SK-N-SH treated with all-trans-retinoic acid at 6 μM for 48 hours (cell line): ENCODE results near the gene NCOA4.

Source experiments
- ATAC-seq: fragments of 200-7000 bp; cut with Tn5 transposase; 3 replicates; pipeline ENCODE4 v1.9.1; 2020; ENCODE audit warnings: mild to moderate bottlenecking, moderate library complexity
- ARNTL ChIP-seq: fragments of 450-650 bp; formaldehyde crosslinking; IDR thresholded peaks from 2 replicates; pipeline ENCODE4 v1.5.0; 2020; ENCODE audit warnings: low read depth, mild to moderate bottlenecking, moderate library complexity, borderline replicate concordance
- BACH2 ChIP-seq: fragments of 250-450 bp; sonication (Bioruptor Pico); IDR thresholded peaks from 2 replicates; pipeline ENCODE4 v1.9.0; 2021; ENCODE audit warnings: mild to moderate bottlenecking, borderline replicate concordance
- CREB5 ChIP-seq: fragments of 250-450 bp; sonication (Bioruptor Pico); IDR thresholded peaks from 2 replicates; pipeline ENCODE4 v1.5.1; 2020; ENCODE audit warnings: low read depth, mild to moderate bottlenecking, moderate library complexity
- CSDC2 ChIP-seq: fragments of 250-450 bp; sonication (Bioruptor Pico); IDR thresholded peaks from 2 replicates; pipeline ENCODE4 v1.5.0; 2020; ENCODE audit warnings: mild to moderate bottlenecking, moderate library complexity
- ESRRG ChIP-seq: fragments of 250-450 bp; sonication (Bioruptor Pico); IDR thresholded peaks from 2 replicates; pipeline ENCODE4 v1.6.1; 2021; ENCODE audit warnings: mild to moderate bottlenecking
- ISL1 ChIP-seq: fragments of 250-450 bp; sonication (Bioruptor Pico); IDR thresholded peaks from 2 replicates; pipeline ENCODE4 v2.1.2; 2022; ENCODE audit warnings: mild to moderate bottlenecking, moderate library complexity
- OSR1 ChIP-seq: fragments of 250-450 bp; sonication (Bioruptor Pico); IDR thresholded peaks from 2 replicates; pipeline ENCODE4 v1.8.0; 2022; ENCODE audit warnings: moderate library complexity, mild to moderate bottlenecking, inconsistent platforms
- PATZ1 ChIP-seq: fragments of 250-450 bp; sonication (Bioruptor Pico); IDR thresholded peaks from 2 replicates; pipeline ENCODE4 v1.8.0; 2020; ENCODE audit warnings: mild to moderate bottlenecking, moderate library complexity, borderline replicate concordance
- PPARA ChIP-seq: fragments of 250-450 bp; sonication (Bioruptor Pico); IDR thresholded peaks from 2 replicates; pipeline ENCODE4 v1.5.0; 2020; ENCODE audit warnings: mild to moderate bottlenecking, borderline replicate concordance
- RARB ChIP-seq: fragments of 250-450 bp; sonication (Bioruptor Pico); IDR thresholded peaks from 2 replicates; pipeline ENCODE4 v1.8.0; 2021; ENCODE audit warnings: mild to moderate bottlenecking, moderate library complexity
- SNAI2 ChIP-seq: fragments of 250-450 bp; sonication (Bioruptor Pico); IDR thresholded peaks from 2 replicates; pipeline ENCODE4 v1.5.0; 2020; ENCODE audit warnings: mild to moderate bottlenecking, moderate library complexity
- TOX ChIP-seq: fragments of 250-450 bp; sonication (Bioruptor Pico); IDR thresholded peaks from 2 replicates; pipeline ENCODE4 v1.8.0; 2021; ENCODE audit warnings: mild to moderate bottlenecking, moderate library complexity, borderline replicate concordance
- ZFP30 ChIP-seq: fragments of 450-650 bp; formaldehyde crosslinking; IDR thresholded peaks from 2 replicates; pipeline ENCODE4 v1.5.0; 2022; ENCODE audit warnings: mild to moderate bottlenecking, moderate library complexity
- ZNF8 ChIP-seq: fragments of 450-650 bp; formaldehyde crosslinking; IDR thresholded peaks from 2 replicates; pipeline ENCODE4 v1.5.0; 2020; ENCODE audit warnings: mild to moderate bottlenecking, moderate library complexity
- TF ChIP-seq, protein P1 (sequence below): fragments of 250-450 bp; sonication (Bioruptor Pico); IDR thresholded peaks from 2 replicates; pipeline ENCODE4 v1.5.1; 2021; ENCODE audit warnings: mild to moderate bottlenecking, moderate library complexity
- TF ChIP-seq, protein P2 (sequence below): fragments of 250-450 bp; sonication (Bioruptor Pico); IDR thresholded peaks from 2 replicates; pipeline ENCODE4 v1.8.0; 2021; ENCODE audit warnings: low read depth, mild to moderate bottlenecking, moderate library complexity, borderline replicate concordance
- TF ChIP-seq, protein P3 (sequence below): fragments of 250-450 bp; sonication (Bioruptor Pico); IDR thresholded peaks from 2 replicates; pipeline ENCODE4 v1.5.0; 2020; ENCODE audit warnings: mild to moderate bottlenecking, moderate library complexity

NCOA4 gene

DNA sequence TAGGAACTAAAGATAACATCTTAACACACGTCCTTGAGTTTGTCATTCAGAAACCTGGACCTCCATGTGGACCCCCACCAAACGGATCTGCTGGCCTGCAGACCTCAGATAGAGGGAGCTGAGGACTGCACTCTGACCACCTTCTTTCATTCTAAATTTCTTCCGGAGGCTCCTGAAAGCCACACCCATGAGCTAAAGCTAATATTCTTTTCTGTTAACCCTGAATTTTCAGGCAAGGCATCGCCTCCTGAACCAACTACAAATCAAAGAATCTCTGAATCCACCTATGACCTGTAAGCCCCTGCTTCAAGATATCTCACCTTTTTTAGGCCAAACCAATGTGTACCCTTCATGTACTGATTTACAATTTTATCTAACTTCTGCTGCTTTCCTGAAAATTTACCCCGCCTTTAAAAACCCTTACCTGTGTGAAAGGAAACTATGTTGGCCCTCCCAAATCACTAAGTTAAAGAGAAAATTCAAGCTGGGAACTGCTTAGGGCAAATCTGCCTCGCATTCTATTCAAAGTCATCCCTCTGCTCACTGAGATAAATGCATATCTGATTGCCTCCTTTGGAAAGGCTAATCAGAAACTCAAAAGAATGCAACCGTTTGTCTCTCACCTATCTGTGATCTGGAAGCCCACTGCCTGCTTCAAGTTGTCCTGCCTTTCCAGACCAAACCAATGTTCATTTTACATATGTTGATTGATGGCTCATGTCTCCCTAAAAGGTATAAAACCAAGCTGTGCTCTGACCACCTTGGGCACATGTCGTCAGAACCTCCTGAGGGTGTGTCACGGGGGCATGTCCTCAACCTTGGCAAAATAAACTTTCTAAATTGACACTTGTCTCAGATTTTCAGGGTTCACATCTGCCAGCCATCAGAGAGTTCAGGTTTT is 23.4 kb upstream of the NCOA4 start:
- TF ChIP-seq CSDC2 (CRISPR knock-in tag) = no peak
- TF ChIP-seq ZFP30 (CRISPR knock-in tag) = no peak
- TF ChIP-seq CREB5 (CRISPR knock-in tag) = no peak
- no peak for TF ChIP-seq OSR1 (CRISPR knock-in tag)
- TF ChIP-seq, protein P1, sequence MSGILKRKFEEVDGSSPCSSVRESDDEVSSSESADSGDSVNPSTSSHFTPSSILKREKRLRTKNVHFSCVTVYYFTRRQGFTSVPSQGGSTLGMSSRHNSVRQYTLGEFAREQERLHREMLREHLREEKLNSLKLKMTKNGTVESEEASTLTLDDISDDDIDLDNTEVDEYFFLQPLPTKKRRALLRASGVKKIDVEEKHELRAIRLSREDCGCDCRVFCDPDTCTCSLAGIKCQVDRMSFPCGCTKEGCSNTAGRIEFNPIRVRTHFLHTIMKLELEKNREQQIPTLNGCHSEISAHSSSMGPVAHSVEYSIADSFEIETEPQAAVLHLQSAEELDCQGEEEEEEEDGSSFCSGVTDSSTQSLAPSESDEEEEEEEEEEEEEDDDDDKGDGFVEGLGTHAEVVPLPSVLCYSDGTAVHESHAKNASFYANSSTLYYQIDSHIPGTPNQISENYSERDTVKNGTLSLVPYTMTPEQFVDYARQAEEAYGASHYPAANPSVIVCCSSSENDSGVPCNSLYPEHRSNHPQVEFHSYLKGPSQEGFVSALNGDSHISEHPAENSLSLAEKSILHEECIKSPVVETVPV (CRISPR knock-in tag) = no peak
- TF ChIP-seq BACH2 (CRISPR knock-in tag) = no peak
- TF ChIP-seq RARB = no peak
- no peak for ATAC-seq

GRCh38 chr10:46052791-46053375 is 22.5 kb upstream of the NCOA4 start:
- TF ChIP-seq TOX (CRISPR knock-in tag) (no peak), RARB (no peak), ZNF8 (no peak), ESRRG (CRISPR knock-in tag) (no peak), CSDC2 (CRISPR knock-in tag) (no peak), CREB5 (CRISPR knock-in tag) (no peak), ARNTL (no peak), OSR1 (CRISPR knock-in tag) (no peak), ISL1 (CRISPR knock-in tag) (no peak), SNAI2 (no peak), PPARA (no peak), PATZ1 (no peak)
- TF ChIP-seq, protein P2, sequence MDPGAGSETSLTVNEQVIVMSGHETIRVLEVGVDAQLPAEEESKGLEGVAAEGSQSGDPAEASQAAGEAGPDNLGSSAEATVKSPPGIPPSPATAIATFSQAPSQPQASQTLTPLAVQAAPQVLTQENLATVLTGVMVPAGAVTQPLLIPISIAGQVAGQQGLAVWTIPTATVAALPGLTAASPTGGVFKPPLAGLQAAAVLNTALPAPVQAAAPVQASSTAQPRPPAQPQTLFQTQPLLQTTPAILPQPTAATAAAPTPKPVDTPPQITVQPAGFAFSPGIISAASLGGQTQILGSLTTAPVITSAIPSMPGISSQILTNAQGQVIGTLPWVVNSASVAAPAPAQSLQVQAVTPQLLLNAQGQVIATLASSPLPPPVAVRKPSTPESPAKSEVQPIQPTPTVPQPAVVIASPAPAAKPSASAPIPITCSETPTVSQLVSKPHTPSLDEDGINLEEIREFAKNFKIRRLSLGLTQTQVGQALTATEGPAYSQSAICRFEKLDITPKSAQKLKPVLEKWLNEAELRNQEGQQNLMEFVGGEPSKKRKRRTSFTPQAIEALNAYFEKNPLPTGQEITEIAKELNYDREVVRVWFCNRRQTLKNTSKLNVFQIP (CRISPR knock-in tag) = no peak
- TF ChIP-seq, protein P1 (CRISPR knock-in tag) = no peak
- TF ChIP-seq, protein P3, sequence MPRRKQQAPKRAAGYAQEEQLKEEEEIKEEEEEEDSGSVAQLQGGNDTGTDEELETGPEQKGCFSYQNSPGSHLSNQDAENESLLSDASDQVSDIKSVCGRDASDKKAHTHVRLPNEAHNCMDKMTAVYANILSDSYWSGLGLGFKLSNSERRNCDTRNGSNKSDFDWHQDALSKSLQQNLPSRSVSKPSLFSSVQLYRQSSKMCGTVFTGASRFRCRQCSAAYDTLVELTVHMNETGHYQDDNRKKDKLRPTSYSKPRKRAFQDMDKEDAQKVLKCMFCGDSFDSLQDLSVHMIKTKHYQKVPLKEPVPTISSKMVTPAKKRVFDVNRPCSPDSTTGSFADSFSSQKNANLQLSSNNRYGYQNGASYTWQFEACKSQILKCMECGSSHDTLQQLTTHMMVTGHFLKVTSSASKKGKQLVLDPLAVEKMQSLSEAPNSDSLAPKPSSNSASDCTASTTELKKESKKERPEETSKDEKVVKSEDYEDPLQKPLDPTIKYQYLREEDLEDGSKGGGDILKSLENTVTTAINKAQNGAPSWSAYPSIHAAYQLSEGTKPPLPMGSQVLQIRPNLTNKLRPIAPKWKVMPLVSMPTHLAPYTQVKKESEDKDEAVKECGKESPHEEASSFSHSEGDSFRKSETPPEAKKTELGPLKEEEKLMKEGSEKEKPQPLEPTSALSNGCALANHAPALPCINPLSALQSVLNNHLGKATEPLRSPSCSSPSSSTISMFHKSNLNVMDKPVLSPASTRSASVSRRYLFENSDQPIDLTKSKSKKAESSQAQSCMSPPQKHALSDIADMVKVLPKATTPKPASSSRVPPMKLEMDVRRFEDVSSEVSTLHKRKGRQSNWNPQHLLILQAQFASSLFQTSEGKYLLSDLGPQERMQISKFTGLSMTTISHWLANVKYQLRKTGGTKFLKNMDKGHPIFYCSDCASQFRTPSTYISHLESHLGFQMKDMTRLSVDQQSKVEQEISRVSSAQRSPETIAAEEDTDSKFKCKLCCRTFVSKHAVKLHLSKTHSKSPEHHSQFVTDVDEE (CRISPR knock-in tag) = no peak
- ATAC-seq = no peak
